Limb (tissue), 2 donors: ENCODE data around the gene TOMM5.
A peak's percentile ranks its signal among the peaks of the same experiment; 100 is the strongest.

ENCODE experiments used
- DNase-seq, 2 donors: peaks; one replicate each; pipeline ENCODE4 v3.0.0-alpha.2; 2016; ENCODE audit errors: extremely low spot score in 2 of 2

TOMM5 gene

GRCh38 chr9:37592108-37592951 lies at the start of gene TOMM5:
TOMM5 (minus strand) TSS chr9:37592597; CDS start chr9:37592532, 65 bp downstream.
- DNase-seq: peak; percentile 91 to 93

GRCh38 chr9:37641331-37641730 lies 48.9 kb upstream of the TOMM5 start:
- no peak for DNase-seq

- no peak for DNase-seq
These were observed 47.8 kb upstream of the TOMM5 start for GRCh38 chr9:37640246-37640645.

GRCh38 chr9:37639841-37640240 lies 47.4 kb upstream of the TOMM5 start:
- no peak for DNase-seq

GRCh38 chr9:37639109-37639762 lies 46.8 kb upstream of the TOMM5 start:
- no peak for DNase-seq

- DNase-seq: no peak
These were observed 44.4 kb upstream of the TOMM5 start for GRCh38 chr9:37636511-37637448.

- DNase-seq: no peak
These were observed 43.4 kb upstream of the TOMM5 start for GRCh38 chr9:37635808-37636207.

- DNase-seq: no peak
These were observed 40.1 kb upstream of the TOMM5 start for GRCh38 chr9:37632479-37632878.

- no peak for DNase-seq
These were observed 34.4 kb upstream of the TOMM5 start for GRCh38 chr9:37626708-37627292.

- no peak for DNase-seq
These were observed 33.4 kb upstream of the TOMM5 start for GRCh38 chr9:37625758-37626147.

GRCh38 chr9:37625036-37625757 lies 32.8 kb upstream of the TOMM5 start:
- DNase-seq: no peak

GRCh38 chr9:37624073-37624472 lies 31.7 kb upstream of the TOMM5 start:
- no peak for DNase-seq

- DNase-seq: no peak
These were observed 30.9 kb upstream of the TOMM5 start for GRCh38 chr9:37623267-37623666.

- DNase-seq: no peak
These were observed 30.1 kb upstream of the TOMM5 start for GRCh38 chr9:37622462-37622861.

- no peak for DNase-seq
These were observed 29.1 kb upstream of the TOMM5 start for GRCh38 chr9:37621273-37622121.

- no peak for DNase-seq
These were observed 28.0 kb upstream of the TOMM5 start for GRCh38 chr9:37620396-37620795.

- no peak for DNase-seq
These were observed 27.4 kb upstream of the TOMM5 start for GRCh38 chr9:37619806-37620205.

- DNase-seq: no peak
These were observed 26.4 kb upstream of the TOMM5 start for GRCh38 chr9:37618817-37619216.

- no peak for DNase-seq
These were observed 25.4 kb upstream of the TOMM5 start for GRCh38 chr9:37617832-37618231.

- no peak for DNase-seq
These were observed 24.8 kb upstream of the TOMM5 start for GRCh38 chr9:37617161-37617560.
